ENCODE measurements around the gene WDR86. TPM values are rescaled to one million over a fixed set of nuclear protein-coding genes. Genes with fewer than 3 reads are reported as not detected.

Gene WDR86
- polyA plus RNA-seq, 1 donor from 2014 or later = 46.2 TPM

DNA sequence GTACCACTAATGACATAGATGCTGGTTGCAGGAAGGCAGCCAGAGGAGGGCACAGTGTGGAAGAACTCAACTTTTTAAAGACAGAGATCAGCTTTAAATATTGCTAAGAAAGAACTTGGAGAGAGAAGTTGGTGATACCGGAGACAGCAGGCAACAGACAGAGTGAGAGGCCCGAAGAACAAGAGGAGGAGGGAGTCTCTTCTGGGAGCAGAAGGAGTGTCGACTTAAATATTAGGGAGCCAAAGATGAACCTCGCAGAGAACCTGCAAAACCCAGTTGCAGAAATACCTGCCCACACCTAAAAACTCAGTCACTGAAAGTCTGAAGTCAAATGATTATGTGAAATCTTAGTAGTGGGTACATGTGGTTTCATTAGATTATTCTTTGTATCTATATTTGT, 3.4 kb upstream of the WDR86 start:
- Histone ChIP-seq H3K9me2 (ENCODE audit: insufficient read depth, low read length) (no peaks in the 10 kb centered on the region), H3F3A (ENCODE audit: insufficient read depth, low read length, poor library complexity, severe bottlenecking) (no peaks in the 10 kb centered on the region), H3K27me3 (ENCODE audit: insufficient read depth, low read depth, low read length) (peaks cover 6% of the 10 kb centered on the region), H3K4me3 (ENCODE audit: low read length) (no peak overlapping the region), H3K9ac (ENCODE audit: low read length) (no peak overlapping the region), H3K4me2 (ENCODE audit: low read length) (no peak overlapping the region), H2AFZ (ENCODE audit: low read depth, low read length) (no peak overlapping the region), H3K27ac (ENCODE audit: low read length) (no peak overlapping the region), H3K9me3 (ENCODE audit: low read length) (no peaks in the 10 kb centered on the region), H4K20me1 (ENCODE audit: insufficient read depth) (no peaks in the 10 kb centered on the region), H3K36me3 (ENCODE audit: insufficient read depth, low read length) (no peaks in the 10 kb centered on the region), H3K79me2 (replicated peaks; ENCODE audit: insufficient read depth, low read length) (no peaks in the 10 kb centered on the region)
- no peak for TF ChIP-seq MXI1 (conservative IDR thresholded peaks at IDR 0.05; ENCODE audit: poor library complexity, severe bottlenecking)
- no peak for TF ChIP-seq POLR2AphosphoS5 (IDR thresholded peaks at IDR 0.05)
- TF ChIP-seq, protein P1, sequence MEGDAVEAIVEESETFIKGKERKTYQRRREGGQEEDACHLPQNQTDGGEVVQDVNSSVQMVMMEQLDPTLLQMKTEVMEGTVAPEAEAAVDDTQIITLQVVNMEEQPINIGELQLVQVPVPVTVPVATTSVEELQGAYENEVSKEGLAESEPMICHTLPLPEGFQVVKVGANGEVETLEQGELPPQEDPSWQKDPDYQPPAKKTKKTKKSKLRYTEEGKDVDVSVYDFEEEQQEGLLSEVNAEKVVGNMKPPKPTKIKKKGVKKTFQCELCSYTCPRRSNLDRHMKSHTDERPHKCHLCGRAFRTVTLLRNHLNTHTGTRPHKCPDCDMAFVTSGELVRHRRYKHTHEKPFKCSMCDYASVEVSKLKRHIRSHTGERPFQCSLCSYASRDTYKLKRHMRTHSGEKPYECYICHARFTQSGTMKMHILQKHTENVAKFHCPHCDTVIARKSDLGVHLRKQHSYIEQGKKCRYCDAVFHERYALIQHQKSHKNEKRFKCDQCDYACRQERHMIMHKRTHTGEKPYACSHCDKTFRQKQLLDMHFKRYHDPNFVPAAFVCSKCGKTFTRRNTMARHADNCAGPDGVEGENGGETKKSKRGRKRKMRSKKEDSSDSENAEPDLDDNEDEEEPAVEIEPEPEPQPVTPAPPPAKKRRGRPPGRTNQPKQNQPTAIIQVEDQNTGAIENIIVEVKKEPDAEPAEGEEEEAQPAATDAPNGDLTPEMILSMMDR (IDR thresholded peaks at IDR 0.05; ENCODE audit: poor library complexity, severe bottlenecking) = no peak
- no peak for TF ChIP-seq TAF1 (IDR thresholded peaks at IDR 0.05; ENCODE audit: low read depth)
- TF ChIP-seq, protein P2, sequence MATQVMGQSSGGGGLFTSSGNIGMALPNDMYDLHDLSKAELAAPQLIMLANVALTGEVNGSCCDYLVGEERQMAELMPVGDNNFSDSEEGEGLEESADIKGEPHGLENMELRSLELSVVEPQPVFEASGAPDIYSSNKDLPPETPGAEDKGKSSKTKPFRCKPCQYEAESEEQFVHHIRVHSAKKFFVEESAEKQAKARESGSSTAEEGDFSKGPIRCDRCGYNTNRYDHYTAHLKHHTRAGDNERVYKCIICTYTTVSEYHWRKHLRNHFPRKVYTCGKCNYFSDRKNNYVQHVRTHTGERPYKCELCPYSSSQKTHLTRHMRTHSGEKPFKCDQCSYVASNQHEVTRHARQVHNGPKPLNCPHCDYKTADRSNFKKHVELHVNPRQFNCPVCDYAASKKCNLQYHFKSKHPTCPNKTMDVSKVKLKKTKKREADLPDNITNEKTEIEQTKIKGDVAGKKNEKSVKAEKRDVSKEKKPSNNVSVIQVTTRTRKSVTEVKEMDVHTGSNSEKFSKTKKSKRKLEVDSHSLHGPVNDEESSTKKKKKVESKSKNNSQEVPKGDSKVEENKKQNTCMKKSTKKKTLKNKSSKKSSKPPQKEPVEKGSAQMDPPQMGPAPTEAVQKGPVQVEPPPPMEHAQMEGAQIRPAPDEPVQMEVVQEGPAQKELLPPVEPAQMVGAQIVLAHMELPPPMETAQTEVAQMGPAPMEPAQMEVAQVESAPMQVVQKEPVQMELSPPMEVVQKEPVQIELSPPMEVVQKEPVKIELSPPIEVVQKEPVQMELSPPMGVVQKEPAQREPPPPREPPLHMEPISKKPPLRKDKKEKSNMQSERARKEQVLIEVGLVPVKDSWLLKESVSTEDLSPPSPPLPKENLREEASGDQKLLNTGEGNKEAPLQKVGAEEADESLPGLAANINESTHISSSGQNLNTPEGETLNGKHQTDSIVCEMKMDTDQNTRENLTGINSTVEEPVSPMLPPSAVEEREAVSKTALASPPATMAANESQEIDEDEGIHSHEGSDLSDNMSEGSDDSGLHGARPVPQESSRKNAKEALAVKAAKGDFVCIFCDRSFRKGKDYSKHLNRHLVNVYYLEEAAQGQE (IDR thresholded peaks at IDR 0.05; ENCODE audit: borderline replicate concordance) = no peak
- no peak for TF ChIP-seq SMC3 (conservative IDR thresholded peaks at IDR 0.05; ENCODE audit: poor library complexity)
- TF ChIP-seq EZH2 (IDR thresholded peaks at IDR 0.05; ENCODE audit: borderline replicate concordance, insufficient read depth, low read length, poor library complexity, severe bottlenecking) = no peak
- no peak for TF ChIP-seq EP300 (conservative IDR thresholded peaks at IDR 0.05; ENCODE audit: poor library complexity, severe bottlenecking)
- TF ChIP-seq RAD21 (conservative IDR thresholded peaks at IDR 0.05) = no peak

DNA sequence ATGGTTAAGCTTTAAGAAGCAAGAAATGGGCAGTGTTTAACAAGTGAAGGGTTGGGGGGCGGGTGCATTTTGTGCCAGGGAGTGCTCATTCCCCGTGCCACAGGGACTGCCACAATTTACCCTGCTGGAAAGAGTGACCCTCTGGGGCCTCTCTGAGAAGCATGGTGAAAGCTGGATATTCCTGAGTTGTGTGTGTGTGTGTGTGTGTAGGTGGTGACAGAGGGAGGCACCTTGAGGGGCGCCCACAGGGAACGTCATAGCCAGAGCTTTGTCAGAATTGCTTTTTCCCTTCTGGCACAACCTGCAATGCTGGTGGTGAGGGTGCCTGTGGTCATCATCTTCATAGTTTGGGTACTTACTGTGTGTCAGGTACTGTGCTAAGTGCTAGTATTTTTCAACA, 2.5 kb upstream of the WDR86 start:
- no peaks in the 10 kb centered on the region for H4K20me1 ChIP-seq (ENCODE audit: insufficient read depth)
- H2AFZ ChIP-seq (ENCODE audit: low read depth, low read length) = no peak overlapping the region
- H3F3A ChIP-seq (ENCODE audit: insufficient read depth, low read length, poor library complexity, severe bottlenecking) = no peaks in the 10 kb centered on the region
- H3K27ac ChIP-seq (ENCODE audit: low read length) = no peak overlapping the region
- H3K4me3 ChIP-seq (ENCODE audit: low read length) = no peak overlapping the region
- peaks cover 6% of the 10 kb centered on the region for H3K27me3 ChIP-seq (ENCODE audit: insufficient read depth, low read depth, low read length)
- no peak for TF ChIP-seq SMC3 (conservative IDR thresholded peaks at IDR 0.05; ENCODE audit: poor library complexity)
- TF ChIP-seq, protein P2 (IDR thresholded peaks at IDR 0.05; ENCODE audit: borderline replicate concordance) = no peak
- TF ChIP-seq POLR2AphosphoS5 (IDR thresholded peaks at IDR 0.05) = no peak
- no peak for TF ChIP-seq RAD21 (conservative IDR thresholded peaks at IDR 0.05)
- TF ChIP-seq, protein P1 (IDR thresholded peaks at IDR 0.05; ENCODE audit: poor library complexity, severe bottlenecking) = no peak
- no peak for TF ChIP-seq MXI1 (conservative IDR thresholded peaks at IDR 0.05; ENCODE audit: poor library complexity, severe bottlenecking)
- TF ChIP-seq EP300 (conservative IDR thresholded peaks at IDR 0.05; ENCODE audit: poor library complexity, severe bottlenecking) = no peak
- TF ChIP-seq TAF1 (IDR thresholded peaks at IDR 0.05; ENCODE audit: low read depth) = no peak
- no peak for TF ChIP-seq EZH2 (IDR thresholded peaks at IDR 0.05; ENCODE audit: borderline replicate concordance, insufficient read depth, low read length, poor library complexity, severe bottlenecking)
- H3K79me2 ChIP-seq (replicated peaks; ENCODE audit: insufficient read depth, low read length) = no peaks in the 10 kb centered on the region
- H3K36me3 ChIP-seq (ENCODE audit: insufficient read depth, low read length) = no peaks in the 10 kb centered on the region
- H3K9me2 ChIP-seq (ENCODE audit: insufficient read depth, low read length) = no peaks in the 10 kb centered on the region
- H3K9me3 ChIP-seq (ENCODE audit: low read length) = no peaks in the 10 kb centered on the region
- H3K9ac ChIP-seq (ENCODE audit: low read length) = no peak overlapping the region
- no peak overlapping the region for H3K4me2 ChIP-seq (ENCODE audit: low read length)

Data from neural cell (in vitro differentiated cells).